A673 (cell line): ENCODE results near the gene AKAP8. TPM values are rescaled to one million over a fixed set of nuclear protein-coding genes. Genes with fewer than 3 reads are reported as not detected.

ENCODE experiments used
- BruUV-seq: library from RNA; stranded (reverse); fragments of 400-500 nt; replicated peaks from 2 replicates; lab custom pipeline; 2021; lab: Mats Ljungman, UMichigan
- CTCF ChIA-PET: fragments of 300-600 bp; sonication (Branson Sonifier 250); formaldehyde crosslinking; loops from one replicate; lab custom pipeline; 2022; ENCODE audit warnings: antibody characterized with exemption; lab: Charles Lee
- POLR2A ChIA-PET: fragments of 300-600 bp; sonication (Branson Sonifier 250); formaldehyde crosslinking; loops from one replicate; lab custom pipeline; 2022; ENCODE audit warnings: antibody characterized with exemption; ENCODE audit not compliant: low non-redundant PET; lab: Charles Lee
- DNase-seq: peaks from one replicate; pipeline ENCODE4 v3.0.0-alpha.2; 2015; ENCODE audit warnings: low spot score
- H3K27ac ChIP-seq: fragments of 200-600 bp; sonication (generic); 2 replicates; pipeline ENCODE4 v1.5.1; 2016; ENCODE audit warnings: mixed run types, low read depth, mild to moderate bottlenecking, mixed read lengths, antibody characterized with exemption, low read length; ENCODE audit not compliant: poor library complexity, severe bottlenecking
- H3K27me3 ChIP-seq: fragments of 200-600 bp; sonication (generic); replicated peaks from 2 replicates; pipeline ENCODE4 v1.6.1; 2017; ENCODE audit warnings: mixed run types, low read depth, mild to moderate bottlenecking, mixed read lengths, antibody characterized with exemption, low read length; ENCODE audit not compliant: insufficient read depth, poor library complexity
- H3K36me3 ChIP-seq: fragments of 200-600 bp; sonication (generic); 2 replicates; pipeline ENCODE4 v1.6.1; 2016; ENCODE audit warnings: mixed run types, mild to moderate bottlenecking, mixed read lengths, antibody characterized with exemption, low read length; ENCODE audit not compliant: insufficient read depth, poor library complexity, severe bottlenecking
- H3K4me1 ChIP-seq: fragments of 200-600 bp; sonication (generic); 2 replicates; pipeline ENCODE4 v1.6.1; 2017; ENCODE audit warnings: mixed run types, mild to moderate bottlenecking, mixed read lengths, antibody characterized with exemption, low read length; ENCODE audit not compliant: insufficient read depth, poor library complexity, severe bottlenecking
- H3K4me3 ChIP-seq: fragments of 200-600 bp; sonication (generic); 2 replicates; pipeline ENCODE4 v1.5.1; 2016; ENCODE audit warnings: low read depth, mixed run types, mild to moderate bottlenecking, mixed read lengths, low read length; ENCODE audit not compliant: poor library complexity, severe bottlenecking
- H3K9me3 ChIP-seq: fragments of 200-600 bp; sonication (generic); 2 replicates; pipeline ENCODE4 v1.6.1; 2016; ENCODE audit warnings: mixed run types, low read depth, mild to moderate bottlenecking, mixed read lengths, antibody characterized with exemption, low read length; ENCODE audit not compliant: poor library complexity, severe bottlenecking
- EZH2 ChIP-seq: fragments of 200-600 bp; sonication (generic); IDR thresholded peaks from 2 replicates; pipeline ENCODE4 v1.6.1; 2017; ENCODE audit warnings: borderline replicate concordance, low read depth, mild to moderate bottlenecking, mixed read lengths, antibody characterized with exemption, low read length; ENCODE audit not compliant: poor library complexity, severe bottlenecking
- intact Hi-C: fragments of 100-400 bp; cut with micrococcal nuclease; formaldehyde crosslinking; loops from one replicate; pipeline ENCODE4 v1.10.0; 2022; ENCODE audit not compliant: unreplicated experiment
- total RNA-seq: library from RNA; stranded (reverse); gene quantifications from 2 replicates; pipeline ENCODE4 v1.2.3, GENCODE V29; 2021
- TF ChIP-seq, protein P1 (sequence below): fragments of 300-800, 200-600 bp; sonication (generic); conservative IDR thresholded peaks from 2 replicates; pipeline ENCODE4 v1.5.1; 2017; ENCODE audit warnings: low read depth, mild to moderate bottlenecking, antibody characterized with exemption, low read length, moderate library complexity, mixed read lengths

Gene AKAP8
- total RNA-seq, 1 experiment from 2014 or later: 48.4 TPM

DNA sequence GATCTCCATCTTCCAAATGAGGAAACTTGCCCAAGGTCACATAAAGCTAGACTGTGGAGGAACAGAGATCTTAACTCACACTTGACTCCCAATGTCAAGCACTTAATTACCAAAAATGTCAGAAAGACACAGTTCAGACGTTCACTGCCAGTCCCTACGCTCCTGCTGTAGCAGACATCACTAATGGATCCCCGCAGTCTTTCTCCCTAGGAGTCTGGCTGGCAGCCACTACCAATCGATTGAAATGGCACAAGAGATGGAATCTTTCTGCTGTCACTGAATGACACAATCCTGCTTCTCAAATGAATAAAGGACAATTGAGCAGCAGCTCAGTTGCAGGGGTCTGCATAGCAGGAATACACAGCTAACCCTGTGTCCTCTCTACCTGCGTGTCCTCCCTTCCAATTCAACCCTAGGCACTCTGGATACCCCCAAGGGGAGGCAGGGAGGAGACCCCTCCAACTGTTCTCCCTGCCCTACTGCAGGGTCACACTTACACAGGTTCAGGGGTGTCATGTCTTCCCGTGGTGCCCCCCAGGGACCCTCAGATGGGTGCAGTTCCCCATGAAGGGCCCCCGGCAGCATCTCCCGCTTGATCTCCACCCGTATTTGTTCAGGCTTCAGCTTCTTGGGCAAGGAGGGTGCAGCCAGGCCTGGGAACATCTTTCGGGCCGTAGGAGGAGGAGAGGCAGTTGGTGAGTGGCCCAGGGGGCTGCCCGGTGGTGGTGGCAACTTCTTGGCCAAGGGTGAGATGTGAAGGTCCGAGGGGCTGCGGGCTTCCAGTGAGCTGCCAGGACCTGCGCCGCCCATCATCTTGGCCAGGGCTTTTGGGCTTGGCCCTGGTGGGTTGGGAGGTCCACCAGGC lies 47.1 kb upstream of the AKAP8 start:
- ChIA-PET POLR2A (no interaction called here), CTCF (no interaction called here)
- intact Hi-C loops: no loop called here
- H3K27me3 ChIP-seq: no peaks in the 10 kb centered on the region
- TF ChIP-seq, protein P1, sequence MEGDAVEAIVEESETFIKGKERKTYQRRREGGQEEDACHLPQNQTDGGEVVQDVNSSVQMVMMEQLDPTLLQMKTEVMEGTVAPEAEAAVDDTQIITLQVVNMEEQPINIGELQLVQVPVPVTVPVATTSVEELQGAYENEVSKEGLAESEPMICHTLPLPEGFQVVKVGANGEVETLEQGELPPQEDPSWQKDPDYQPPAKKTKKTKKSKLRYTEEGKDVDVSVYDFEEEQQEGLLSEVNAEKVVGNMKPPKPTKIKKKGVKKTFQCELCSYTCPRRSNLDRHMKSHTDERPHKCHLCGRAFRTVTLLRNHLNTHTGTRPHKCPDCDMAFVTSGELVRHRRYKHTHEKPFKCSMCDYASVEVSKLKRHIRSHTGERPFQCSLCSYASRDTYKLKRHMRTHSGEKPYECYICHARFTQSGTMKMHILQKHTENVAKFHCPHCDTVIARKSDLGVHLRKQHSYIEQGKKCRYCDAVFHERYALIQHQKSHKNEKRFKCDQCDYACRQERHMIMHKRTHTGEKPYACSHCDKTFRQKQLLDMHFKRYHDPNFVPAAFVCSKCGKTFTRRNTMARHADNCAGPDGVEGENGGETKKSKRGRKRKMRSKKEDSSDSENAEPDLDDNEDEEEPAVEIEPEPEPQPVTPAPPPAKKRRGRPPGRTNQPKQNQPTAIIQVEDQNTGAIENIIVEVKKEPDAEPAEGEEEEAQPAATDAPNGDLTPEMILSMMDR: no peak
- TF ChIP-seq EZH2: no peak
- no peak overlapping the region for H3K4me3 ChIP-seq
- H3K4me1 ChIP-seq: peaks cover 12% of the 10 kb centered on the region
- peaks cover 10% of the 10 kb centered on the region for H3K9me3 ChIP-seq
- BruUV-seq: no TSS peak
- H3K36me3 ChIP-seq: peaks cover 70% of the 10 kb centered on the region
- no peak overlapping the region for H3K27ac ChIP-seq
- peak; percentile 79 for DNase-seq

DNA sequence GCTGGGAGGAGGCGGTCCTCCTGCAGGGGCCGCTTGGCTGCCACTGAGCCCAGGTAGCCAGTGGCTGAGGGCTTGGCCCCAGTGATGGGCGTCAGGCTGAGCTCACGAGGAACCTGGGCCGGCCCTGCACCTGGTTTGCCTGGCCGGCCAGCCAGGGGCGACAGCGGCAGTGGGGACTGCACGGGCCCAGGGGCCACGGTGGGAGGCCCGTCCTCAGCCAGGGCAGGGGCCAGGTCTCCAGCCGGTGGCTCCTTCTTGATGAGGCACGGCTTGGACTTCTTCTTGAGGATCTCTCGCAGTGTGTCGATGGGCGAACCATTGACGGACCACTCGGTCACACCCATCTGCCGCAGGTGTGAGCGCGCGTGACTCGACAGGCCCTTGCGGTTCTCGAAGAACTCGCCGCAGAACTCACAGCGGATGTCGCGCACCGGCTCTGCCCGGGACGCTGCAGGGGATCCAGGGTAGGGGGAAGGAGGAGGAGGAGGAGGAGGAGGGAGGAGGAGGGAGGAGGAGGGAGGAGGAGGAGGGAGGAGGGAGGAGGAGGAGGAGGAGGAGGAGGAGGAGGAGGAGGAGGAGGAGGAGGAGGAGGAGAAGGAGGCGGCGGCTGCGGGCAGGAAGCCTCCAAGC lies 45.8 kb upstream of the AKAP8 start:
- no peak overlapping the region for H3K27ac ChIP-seq
- peaks cover 10% of the 10 kb centered on the region for H3K4me1 ChIP-seq
- POLR2A ChIA-PET: no interaction called here
- CTCF ChIA-PET: interaction anchor here (0.6 kb wide), 1 partner anchor 130 kb away, joined by 3 read pairs; no protein-coding TSS in a partner anchor
- no peak for DNase-seq
- no TSS peak for BruUV-seq
- no peak overlapping the region for H3K4me3 ChIP-seq
- no peaks in the 10 kb centered on the region for H3K27me3 ChIP-seq
- H3K36me3 ChIP-seq: peaks cover 68% of the 10 kb centered on the region
- TF ChIP-seq EZH2: no peak
- TF ChIP-seq, protein P1: no peak
- peaks cover 10% of the 10 kb centered on the region for H3K9me3 ChIP-seq
- intact Hi-C loops: no loop called here

DNA sequence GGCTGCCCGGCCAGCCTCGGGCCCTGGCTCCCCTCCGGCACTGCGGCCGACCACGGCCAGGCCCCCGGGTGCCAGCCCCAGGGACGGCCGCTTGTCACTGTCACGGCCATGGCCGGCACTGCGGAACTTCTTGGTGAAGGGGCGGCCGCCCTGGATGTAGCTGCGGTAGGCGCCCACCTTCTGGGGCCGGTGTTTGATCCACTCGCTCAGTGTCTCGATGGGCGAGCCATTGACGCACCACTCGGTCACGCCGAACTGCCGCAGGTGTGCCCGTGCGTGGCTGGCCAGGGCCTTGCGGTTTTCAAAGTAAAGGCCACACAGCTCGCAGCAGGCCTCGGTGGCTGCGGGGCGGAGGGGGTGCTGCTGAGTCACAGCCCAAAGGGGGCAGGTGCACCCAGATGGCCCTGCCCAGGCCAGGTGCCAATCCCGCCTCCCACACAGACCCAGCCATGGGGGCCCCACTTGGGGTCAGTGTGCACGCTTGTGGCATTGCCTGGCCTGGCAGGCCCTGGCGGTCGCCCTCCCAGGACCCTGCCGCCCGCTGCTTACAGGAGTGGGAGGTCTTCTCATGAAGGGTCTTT lies 45.2 kb upstream of the AKAP8 start:
- peaks cover 10% of the 10 kb centered on the region for H3K9me3 ChIP-seq
- H3K4me1 ChIP-seq: peaks cover 11% of the 10 kb centered on the region
- H3K4me3 ChIP-seq: no peak overlapping the region
- CTCF ChIA-PET: interaction anchor here (0.6 kb wide), 1 partner anchor 131 kb away, joined by 3 read pairs; no protein-coding TSS in a partner anchor
- H3K36me3 ChIP-seq: peaks cover 68% of the 10 kb centered on the region
- H3K27me3 ChIP-seq: no peaks in the 10 kb centered on the region
- intact Hi-C loops: no loop called here
- DNase-seq: no peak
- no TSS peak for BruUV-seq
- POLR2A ChIA-PET: no interaction called here
- no peak for TF ChIP-seq EZH2
- TF ChIP-seq, protein P1: no peak
- no peak overlapping the region for H3K27ac ChIP-seq
